Measurements from ENCODE around the gene SPAM1.
"Not testable (repeated sequence)": the region's sequence is repeated elsewhere in the genome, so short reads cannot be mapped to it uniquely, and the experiment has no call there.

SPAM1 gene

DNA sequence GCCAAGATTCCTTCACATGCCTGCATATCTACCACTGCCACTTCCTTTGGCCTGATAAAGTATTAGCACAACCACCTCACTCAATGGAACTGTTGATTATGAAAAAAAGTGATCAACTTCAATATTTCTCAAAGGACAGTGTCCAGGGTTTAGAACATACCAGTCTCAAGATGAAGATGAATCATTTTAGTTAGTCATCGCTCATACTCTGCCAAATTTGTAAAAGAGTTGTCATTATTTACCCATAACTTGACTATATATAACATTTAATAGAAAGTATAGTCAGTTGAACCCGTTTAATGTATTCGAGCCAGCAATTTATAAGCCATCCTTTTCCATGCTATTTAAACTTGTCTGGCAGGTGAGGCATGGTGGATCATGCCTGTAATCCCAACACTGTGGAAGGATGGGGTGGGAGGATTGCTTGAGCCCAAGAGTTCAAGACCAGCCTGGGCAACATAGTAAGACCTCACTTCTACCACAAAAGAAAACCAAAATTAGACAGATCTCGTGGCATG lies 33.2 kb downstream of the SPAM1 start:
- DNase-seq (ENCODE audit: low read depth in 2 of 2): no peak

DNA sequence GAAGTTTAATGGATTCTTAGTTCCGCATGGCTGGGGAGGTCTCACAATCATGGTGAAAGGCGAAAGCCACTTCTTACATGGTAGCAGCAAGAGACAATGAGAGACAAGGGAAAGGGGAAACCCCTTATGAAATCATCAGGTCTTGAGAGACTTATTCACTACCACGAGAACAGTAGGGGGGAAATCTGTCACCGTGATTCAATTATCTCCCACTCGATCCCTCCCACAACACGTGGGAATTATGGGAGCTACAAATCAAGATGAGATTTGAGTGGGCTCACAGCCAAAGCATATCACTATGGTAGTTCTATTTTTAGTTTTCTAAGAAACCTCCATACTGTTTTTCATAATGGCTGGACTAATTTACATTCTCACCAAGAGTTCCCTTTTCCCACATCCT lies 36.7 kb downstream of the SPAM1 start:
- DNase-seq (ENCODE audit: low read depth in 2 of 2): no peak

DNA sequence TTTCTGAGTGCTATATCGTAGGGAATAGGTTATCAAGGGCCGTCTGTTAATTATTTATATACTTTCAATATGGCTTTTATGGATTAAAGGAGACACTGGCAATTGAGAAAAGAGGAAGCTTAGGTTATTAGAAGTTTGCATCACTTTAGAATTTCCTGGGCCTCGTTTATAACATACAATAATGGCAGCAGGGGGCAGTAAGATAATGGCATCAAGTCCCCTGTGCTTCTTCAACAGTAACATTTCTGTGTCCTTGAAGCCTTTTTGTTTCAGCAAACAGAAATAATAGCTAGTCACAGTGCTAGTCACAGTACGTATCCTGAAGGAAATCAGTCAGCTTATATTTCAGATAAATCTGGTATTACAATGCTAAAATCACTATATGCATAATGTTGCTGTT lies 41.9 kb downstream of the SPAM1 start:
- DNase-seq (ENCODE audit: low read depth in 2 of 2): no peak

DNA sequence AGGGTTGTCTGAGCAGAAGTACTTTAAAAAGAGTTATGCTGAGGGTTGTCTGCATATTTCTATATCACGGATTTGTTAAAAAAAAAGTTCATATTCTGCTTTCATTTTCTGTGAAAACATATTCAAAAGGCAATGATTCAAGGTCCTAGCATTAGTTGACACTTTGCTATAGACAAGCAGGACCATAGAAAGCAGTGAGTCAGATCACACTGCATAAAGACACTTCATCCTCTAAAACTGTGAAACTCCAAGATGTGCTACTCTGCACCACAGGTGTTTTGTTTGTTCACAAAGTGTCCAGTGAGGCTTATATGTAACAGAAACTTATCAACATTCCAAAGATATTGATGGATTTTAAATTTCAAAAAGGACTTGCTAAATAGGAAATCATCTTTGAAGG lies 47.0 kb downstream of the SPAM1 start:
- DNase-seq (ENCODE audit: low read depth in 2 of 2): no peak

DNA sequence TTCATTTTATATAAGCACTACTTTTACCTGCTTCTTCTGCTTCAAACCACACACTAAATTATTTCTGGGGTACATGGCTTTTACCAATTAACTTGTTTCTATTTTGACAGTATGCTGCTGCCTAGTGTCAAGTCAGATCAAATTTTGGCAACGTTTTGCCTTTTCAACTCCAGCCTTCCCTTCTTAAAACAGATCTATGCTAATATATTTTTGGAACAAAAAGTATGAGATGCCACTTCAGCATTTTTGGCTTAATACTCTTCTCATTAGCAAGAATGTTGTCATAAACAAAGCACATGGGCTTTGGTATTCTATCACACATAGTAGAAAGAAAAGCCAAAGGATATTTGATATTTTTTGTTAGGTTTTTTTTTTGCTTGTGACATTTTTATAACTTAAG lies 47.8 kb downstream of the SPAM1 start:
- no peak for DNase-seq (ENCODE audit: low read depth in 2 of 2)

DNA sequence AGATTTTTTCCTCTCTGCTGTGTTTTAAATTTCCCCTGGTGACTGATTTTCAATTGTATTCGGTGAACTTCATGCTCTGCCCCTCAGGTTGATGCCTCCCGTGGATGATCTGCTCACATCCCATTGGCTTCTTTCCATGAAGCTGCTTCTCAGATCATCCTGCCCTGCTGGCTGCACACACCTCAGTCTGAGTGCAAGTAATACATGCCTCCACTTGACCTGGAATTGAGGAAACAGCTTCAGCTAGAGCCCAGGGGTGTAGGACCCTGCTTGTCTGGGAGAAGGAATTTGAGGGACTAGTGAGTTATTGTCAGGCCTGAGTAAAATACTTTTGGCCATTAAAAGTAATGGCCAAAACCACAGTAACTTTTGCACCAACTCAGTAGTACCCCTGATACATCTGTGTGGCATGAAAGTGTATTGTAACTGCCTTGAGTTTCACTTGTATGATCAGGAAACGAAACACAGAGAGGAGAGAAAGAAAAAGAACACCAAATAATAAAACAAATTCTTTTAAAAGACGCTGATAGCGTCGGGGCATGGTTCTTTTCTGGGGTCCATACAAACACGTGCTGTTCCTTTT lies 49.4 kb downstream of the SPAM1 start:
- DNase-seq (ENCODE audit: low read depth in 2 of 2): no peak

DNA sequence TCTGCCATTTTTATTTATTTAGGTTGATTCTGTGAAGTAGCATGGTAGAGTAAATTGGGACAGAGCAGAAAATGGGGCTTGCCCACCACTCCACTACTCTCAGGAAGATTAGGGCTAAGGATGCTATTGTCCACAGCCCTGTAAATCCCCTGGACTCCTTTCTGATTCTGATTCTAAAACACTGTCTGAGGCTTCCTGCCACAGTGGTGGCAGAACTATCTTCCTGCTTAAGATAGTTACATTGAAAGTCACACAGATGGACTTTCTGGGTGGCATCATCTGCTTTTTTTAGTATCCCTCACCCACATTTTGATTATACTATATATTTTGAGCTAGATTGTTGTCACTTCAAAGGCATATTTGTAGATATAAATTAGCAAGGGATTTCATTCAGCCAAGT lies 50.0 kb downstream of the SPAM1 start:
- DNase-seq (ENCODE audit: low read depth in 2 of 2): no peak

DNA sequence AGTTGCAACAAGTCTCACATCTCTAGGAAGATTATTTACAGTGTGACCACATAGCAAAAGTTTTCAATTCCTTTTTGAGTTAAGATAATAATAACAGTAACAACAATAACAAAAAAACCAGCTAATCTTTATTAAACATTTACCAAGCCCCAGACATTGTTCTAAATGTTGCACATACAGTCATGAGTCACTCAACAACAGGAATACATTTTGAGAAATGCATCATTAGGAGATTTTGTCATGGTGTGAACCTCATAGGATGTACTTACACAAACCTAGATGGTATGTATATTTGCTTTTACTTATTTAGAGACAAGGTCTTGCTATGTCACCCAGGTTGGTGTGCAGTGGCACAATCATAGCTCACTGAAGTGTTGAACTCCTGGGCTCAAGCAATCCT lies 52.0 kb downstream of the SPAM1 start:
- DNase-seq (ENCODE audit: low read depth in 2 of 2): no peak

DNA sequence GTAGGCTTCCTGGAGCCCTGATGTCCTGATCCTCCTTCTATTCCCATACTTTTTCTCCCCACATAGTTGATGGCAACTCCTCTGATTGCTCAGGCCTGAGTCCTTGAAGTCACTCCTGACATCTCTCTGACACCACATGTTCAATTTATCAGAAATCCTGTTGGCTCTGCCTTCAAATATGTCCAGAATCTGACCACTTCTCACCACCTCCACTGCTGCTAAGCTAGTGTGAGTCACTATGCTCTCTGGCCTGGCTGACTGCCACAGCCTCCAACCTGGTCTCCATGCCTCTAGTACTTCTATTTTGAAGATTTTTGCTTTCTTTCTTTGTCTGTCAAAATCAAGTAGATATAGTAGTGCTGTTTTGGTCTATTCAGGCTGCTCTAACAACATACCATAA lies 54.8 kb downstream of the SPAM1 start:
- no peak for DNase-seq (ENCODE audit: low read depth in 2 of 2)

DNA sequence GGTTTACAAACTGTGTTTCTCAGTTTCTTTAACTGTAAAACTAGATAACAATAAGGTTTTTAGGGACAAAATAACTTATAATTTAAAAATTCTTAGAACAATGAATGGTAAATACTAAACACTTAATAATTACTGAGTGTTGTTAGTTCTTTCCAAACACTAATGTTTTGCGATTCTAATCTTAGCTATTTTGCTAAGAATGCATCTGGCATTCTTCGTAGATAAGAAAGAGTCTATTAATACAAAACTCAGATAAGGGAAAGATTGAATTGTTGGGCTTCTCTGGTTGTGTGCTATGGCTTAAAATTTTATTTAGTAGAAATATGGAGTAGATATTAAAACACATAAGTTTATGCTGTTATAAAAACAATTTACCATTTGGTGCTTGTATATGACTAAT lies 62.4 kb downstream of the SPAM1 start:
- no peak for DNase-seq (ENCODE audit: low read depth in 2 of 2)

DNA sequence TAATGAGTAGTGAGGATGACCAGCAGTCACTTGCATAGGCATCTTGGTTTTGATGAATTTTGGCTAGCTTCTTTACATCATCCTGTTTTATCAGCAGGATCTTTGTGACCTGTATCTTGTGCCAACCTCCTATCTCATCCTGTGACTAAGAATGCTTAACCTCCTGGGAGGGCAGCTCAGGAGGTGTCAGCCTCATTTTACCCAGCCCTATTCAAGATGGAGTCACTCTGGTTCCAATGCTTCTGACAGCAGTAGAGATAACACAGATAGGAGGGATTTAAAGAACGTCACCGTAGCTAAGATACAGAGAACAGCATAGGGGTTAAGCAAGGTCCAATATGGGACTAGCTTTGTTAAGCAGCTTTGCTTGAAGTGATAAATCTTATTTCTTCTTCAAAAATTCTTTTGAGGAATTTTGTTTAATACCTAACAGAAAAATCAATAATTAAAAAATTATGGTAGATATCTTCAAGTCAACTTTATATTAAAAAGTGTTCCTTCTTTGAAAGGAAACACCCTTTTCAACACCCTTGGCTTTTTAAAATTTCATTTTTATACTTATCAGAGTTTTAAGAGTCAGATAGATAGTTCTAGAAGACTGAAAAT lies 68.0 kb downstream of the SPAM1 start:
- DNase-seq (ENCODE audit: low read depth in 2 of 2): no peak

DNA sequence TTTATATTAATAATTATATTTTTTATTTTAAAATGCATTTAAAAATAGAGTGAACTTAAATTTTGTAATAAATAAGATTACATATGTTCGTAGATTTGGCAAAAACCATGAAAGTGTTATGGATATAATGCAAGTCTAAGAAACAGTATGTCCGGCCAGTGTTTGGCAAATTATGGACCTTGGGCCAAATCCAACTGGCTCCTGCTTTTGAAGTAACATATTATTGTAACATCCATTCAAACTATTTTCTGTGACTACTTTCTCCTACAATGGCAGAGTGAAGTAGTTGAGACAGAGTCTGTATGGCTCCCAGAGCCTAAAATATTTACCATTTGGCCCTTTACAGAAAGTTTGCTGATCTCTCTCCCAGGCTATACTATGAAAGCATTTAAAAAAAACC lies 69.0 kb downstream of the SPAM1 start:
- DNase-seq (ENCODE audit: low read depth in 2 of 2): no peak

DNA sequence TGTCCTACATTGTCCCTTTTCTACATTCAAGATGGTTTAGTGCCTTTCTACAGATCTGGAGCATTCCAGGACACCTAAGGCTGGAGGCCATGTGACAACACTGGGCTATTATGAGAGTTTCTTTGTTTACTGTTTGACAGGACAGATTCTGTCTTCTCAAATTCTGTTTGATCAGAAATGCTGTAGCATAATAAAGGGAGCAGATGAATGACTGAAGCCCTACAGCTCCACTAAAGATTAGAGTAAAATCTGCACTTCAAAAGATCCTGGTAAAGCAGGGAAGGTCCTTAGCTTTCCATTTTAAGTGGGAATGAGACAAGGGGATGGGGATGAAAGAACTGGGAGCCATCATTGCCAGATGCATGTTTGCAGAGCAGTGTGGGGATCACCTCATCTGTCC lies 69.4 kb downstream of the SPAM1 start:
- DNase-seq (ENCODE audit: low read depth in 2 of 2): no peak

DNA sequence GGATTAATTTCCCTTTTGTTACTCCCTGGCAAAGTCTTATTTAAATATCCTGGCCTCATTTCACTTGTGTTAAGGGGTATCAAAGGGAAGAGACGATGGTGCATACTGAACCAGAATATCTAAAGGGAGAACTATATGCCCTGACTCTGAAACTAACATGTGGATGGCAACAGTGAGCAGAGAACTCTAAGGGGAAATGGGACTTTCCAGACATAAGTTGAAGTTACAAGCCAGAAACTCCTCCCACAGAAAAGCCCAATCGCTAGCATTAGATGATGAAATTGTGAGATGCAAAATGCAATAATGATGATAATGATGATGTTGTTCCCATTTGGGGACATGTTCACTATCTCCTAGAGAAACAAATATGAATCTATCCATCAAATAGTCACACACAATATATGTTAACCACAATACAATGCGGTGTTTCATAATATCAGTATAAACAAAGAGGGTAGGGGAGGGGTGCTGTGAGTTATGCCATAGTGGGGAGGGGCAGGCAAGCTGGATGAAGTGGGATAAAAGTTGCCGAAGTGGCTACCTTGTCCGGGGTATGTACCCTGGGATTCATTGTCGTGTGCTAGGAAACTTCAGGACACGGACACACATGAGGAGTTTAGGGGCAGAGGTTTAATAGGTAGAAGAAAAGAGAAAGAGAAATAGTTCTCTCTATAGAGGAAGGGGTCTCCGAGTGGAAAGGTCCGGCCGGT lies 70.7 kb downstream of the SPAM1 start:
- DNase-seq (ENCODE audit: low read depth in 2 of 2): no peak

DNA sequence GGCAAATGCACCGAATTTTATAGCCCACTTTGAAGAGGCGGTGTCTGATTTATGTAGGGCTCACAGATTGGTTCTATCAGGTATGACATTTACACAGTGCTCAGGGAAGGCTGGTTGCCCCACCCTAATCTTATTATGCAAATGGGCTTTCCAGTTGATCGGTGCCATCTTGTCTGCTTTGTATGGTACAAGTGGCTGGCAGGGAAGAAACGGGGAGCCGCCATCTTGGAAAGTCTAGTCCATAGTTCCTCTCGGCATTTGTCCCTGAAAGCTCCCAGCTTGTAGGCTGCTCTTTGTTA lies 71.2 kb downstream of the SPAM1 start:
- DNase-seq (ENCODE audit: low read depth in 2 of 2): no peak

DNA sequence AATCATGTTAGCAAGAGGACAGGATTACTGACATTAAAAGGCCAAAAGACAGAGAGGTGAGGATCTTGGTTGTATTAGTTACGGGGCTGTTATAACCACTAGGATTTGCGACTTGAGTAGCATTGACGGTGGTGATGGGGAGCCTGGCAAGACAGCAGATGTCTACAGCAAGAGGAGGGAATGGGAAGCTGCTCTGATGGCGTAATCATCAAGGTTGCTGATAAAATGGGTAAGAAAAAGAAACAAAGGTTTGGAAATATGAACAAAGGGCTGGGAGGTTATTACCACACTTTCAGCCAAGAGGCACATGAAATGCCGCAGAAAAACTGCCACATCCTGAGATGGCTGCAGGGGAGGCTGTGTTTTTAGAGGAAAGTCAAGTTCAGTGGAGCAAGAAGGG lies 73.9 kb downstream of the SPAM1 start:
- no peak for DNase-seq (ENCODE audit: low read depth in 2 of 2)

DNA sequence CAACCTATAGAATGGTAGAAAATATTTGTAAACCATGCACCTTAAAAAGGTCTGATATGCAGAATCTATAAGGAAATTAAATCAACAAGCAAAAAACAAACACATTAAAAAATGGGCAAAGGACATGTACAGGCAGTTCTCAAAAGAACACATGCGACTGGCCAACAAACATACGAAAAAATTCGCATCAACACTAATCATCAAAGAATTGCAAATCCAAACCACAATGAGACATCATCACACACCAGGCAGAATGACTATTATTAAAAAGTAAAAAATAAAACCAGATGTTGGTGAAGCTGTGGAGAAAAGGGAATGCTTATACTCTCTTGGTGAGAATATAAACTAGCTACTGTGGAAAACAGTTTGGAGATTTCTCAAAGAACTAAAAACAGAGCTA lies 74.7 kb downstream of the SPAM1 start:
- no peak for DNase-seq (ENCODE audit: low read depth in 2 of 2)

DNA sequence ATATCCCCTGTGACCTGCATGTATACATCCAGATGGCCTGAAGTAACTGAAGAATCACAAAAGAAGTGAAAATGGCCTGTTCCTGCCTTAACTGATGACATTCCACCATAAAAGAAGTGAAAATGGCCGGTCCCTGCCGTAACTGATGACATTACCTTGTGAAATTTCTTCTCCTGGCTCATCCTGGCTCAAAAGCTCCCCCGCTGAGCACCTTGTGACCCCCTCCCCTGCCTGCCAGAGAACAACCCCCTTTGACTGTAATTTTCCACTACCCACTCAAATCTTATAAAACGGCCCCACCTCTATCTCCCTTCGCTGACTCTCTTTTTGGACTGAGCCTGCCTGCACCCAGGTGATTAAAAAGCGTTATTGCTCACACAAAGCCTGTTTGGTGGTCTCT lies 83.3 kb downstream of the SPAM1 start:
- not testable (repeated sequence) for DNase-seq (ENCODE audit: low read depth in 2 of 2)

DNA sequence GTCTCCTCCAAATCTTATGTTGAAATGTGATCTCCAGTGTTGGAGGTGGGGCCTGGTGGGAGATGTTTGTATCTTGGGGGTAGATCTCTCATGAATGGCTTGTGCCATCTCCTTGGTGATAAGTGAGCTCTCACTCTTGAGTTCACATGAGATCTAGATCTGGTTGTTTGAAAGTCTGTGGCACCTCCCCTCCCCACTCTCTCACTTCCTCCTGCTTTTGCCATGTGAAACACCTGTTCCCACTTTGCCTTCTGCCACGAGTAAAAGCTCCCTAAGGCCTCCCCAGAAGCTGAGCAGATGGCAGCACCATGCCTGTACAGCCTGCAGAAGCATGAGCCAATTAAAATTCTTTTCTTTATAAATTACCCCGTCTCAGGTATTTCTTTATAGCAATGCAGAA lies 84.3 kb downstream of the SPAM1 start:
- no peak for DNase-seq (ENCODE audit: low read depth in 2 of 2)
